Measurements from ENCODE around the gene ANXA5. TPM values are rescaled to one million over a fixed set of nuclear protein-coding genes. Genes with fewer than 3 reads are reported as not detected.

Gene ANXA5
- total and polyA plus RNA-seq, 2 donors (not counting 1 experiment from before 2014, with no cell fraction given) = 42.4 to 67.8 TPM

DNA sequence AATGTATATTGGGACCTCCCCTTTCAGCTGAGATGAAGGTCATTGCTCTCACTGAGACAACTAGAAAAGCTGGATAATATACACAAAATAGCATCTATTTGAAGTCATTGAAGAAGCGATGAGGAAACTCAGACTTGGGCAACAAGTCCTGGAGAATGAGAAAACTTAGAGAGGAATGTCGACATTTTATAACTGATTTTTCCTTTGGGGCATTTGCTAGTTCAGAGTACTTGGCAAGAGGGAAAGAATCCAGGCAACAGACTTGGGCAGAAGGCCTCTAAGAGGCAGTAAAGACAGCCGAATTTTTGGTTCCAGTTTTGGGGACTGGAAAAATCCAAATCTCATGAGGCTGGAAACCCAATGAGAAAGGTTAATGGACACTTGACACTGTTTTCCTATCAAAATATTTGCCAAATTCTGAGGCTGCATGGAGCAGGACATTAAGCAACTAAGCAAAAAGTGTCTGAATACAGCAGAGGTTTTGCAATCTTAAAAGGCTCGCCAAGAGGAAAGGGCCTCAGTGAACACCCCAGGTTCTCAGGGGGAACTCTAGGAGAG is 21.0 kb upstream of the ANXA5 start:
- ATAC-seq (ENCODE audit: low read depth) = no peak
- peaks cover 44% of the 10 kb centered on the region for H3K27me3 Mint-ChIP-seq
- Histone ChIP-seq H3K4me3 (ENCODE audit: control extremely low read depth in 1 of 5, extremely low read depth in 1 of 5, insufficient read depth in 1 of 5, low read depth in 2 of 5, low read length in 4 of 5) (no peak overlapping the region), H3K4me1 (ENCODE audit: control insufficient read depth in 2 of 2, insufficient read depth in 2 of 2, low read length in 2 of 2) (no peaks in the 10 kb centered on the region), H4K20me1 (ENCODE audit: control insufficient read depth, insufficient read depth, low read length, poor library complexity, severe bottlenecking) (no peaks in the 10 kb centered on the region), H2AFZ (ENCODE audit: insufficient read depth, low read depth, low read length, poor library complexity, severe bottlenecking) (no peak overlapping the region), H3K9ac (ENCODE audit: low read length) (no peak overlapping the region), H3K27me3 (replicated peaks in 1 of 4; ENCODE audit: control extremely low read depth in 1 of 4, control insufficient read depth in 3 of 4, insufficient read depth in 4 of 4, low read length in 3 of 4) (peaks cover 0 to 9% (median 5%) of the 10 kb centered on the region in 4 experiments), H3K36me3 (replicated peaks in 1 of 2; ENCODE audit: control extremely low read depth in 1 of 2, control insufficient read depth in 1 of 2, extremely low read depth in 1 of 2, insufficient read depth in 2 of 2, low read length in 1 of 2) (no peaks in the 10 kb centered on the region), H3K4me2 (replicated peaks; ENCODE audit: low read depth, low read length, poor library complexity, severe bottlenecking) (no peak overlapping the region), H3K9me3 (ENCODE audit: control extremely low read depth in 1 of 3, control insufficient read depth in 2 of 3, insufficient read depth in 1 of 3, low read length in 2 of 3) (no peaks in the 10 kb centered on the region), H3K79me2 (ENCODE audit: control insufficient read depth, insufficient read depth, low read length) (no peaks in the 10 kb centered on the region), H3K27ac (ENCODE audit: low read length in 2 of 2) (no peak overlapping the region)
- H3K27ac Mint-ChIP-seq = no peak overlapping the region
- ChIA-PET CTCF (no interaction called here), POLR2A (no interaction called here)
- whole genome bisulfite sequencing (ENCODE audit: insufficient coverage) = 93% methylated on average over 2 of the region's 4 CpGs
- H3K9me3 Mint-ChIP-seq (ENCODE audit: insufficient read depth) = no peaks in the 10 kb centered on the region
- no peaks in the 10 kb centered on the region for H3K4me1 Mint-ChIP-seq
- intact Hi-C loops (cut with micrococcal nuclease) = no loop called here
- no peak for TF ChIP-seq EZH2 (IDR thresholded peaks at IDR 0.05; ENCODE audit: borderline replicate concordance, insufficient read depth, low read depth, low read length, poor library complexity, severe bottlenecking)
- TF ChIP-seq, protein P1, sequence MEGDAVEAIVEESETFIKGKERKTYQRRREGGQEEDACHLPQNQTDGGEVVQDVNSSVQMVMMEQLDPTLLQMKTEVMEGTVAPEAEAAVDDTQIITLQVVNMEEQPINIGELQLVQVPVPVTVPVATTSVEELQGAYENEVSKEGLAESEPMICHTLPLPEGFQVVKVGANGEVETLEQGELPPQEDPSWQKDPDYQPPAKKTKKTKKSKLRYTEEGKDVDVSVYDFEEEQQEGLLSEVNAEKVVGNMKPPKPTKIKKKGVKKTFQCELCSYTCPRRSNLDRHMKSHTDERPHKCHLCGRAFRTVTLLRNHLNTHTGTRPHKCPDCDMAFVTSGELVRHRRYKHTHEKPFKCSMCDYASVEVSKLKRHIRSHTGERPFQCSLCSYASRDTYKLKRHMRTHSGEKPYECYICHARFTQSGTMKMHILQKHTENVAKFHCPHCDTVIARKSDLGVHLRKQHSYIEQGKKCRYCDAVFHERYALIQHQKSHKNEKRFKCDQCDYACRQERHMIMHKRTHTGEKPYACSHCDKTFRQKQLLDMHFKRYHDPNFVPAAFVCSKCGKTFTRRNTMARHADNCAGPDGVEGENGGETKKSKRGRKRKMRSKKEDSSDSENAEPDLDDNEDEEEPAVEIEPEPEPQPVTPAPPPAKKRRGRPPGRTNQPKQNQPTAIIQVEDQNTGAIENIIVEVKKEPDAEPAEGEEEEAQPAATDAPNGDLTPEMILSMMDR (IDR thresholded peaks at IDR 0.05) = no peak
- DNase-seq = no peak
- no peak overlapping the region for H3K4me3 Mint-ChIP-seq

DNA sequence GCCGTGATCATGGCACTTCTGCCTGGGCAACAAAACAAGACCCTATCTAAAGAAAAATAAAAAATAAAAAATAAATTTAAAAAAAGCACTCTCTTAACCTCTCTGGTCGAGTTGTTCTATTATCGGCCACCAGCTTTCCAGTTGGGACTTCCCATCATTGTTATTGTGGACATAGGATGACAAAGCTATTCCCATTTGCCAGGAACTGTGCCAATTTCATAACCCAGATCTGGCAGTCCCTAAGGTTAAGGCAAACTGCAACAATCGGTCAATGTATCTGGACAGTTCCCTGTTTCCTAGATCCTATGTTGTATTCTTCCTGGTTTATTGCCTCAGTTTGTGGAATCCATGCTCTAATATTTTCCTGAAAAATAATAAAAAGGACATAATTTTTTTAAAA is 17.8 kb upstream of the ANXA5 start:
- TF ChIP-seq, protein P1 (IDR thresholded peaks at IDR 0.05) = no peak
- no peak for TF ChIP-seq EZH2 (IDR thresholded peaks at IDR 0.05; ENCODE audit: borderline replicate concordance, insufficient read depth, low read depth, low read length, poor library complexity, severe bottlenecking)
- Histone ChIP-seq H3K27me3 (replicated peaks in 1 of 4; ENCODE audit: control extremely low read depth in 1 of 4, control insufficient read depth in 3 of 4, insufficient read depth in 4 of 4, low read length in 3 of 4) (peaks cover 0 to 22% (median 11%) of the 10 kb centered on the region in 4 experiments), H3K9me3 (ENCODE audit: control extremely low read depth in 1 of 3, control insufficient read depth in 2 of 3, insufficient read depth in 1 of 3, low read length in 2 of 3) (no peaks in the 10 kb centered on the region), H3K79me2 (ENCODE audit: control insufficient read depth, insufficient read depth, low read length) (no peaks in the 10 kb centered on the region), H4K20me1 (ENCODE audit: control insufficient read depth, insufficient read depth, low read length, poor library complexity, severe bottlenecking) (no peaks in the 10 kb centered on the region), H3K36me3 (replicated peaks in 1 of 2; ENCODE audit: control extremely low read depth in 1 of 2, control insufficient read depth in 1 of 2, extremely low read depth in 1 of 2, insufficient read depth in 2 of 2, low read length in 1 of 2) (no peaks in the 10 kb centered on the region), H3K9ac (ENCODE audit: low read length) (no peak overlapping the region), H3K4me3 (ENCODE audit: control extremely low read depth in 1 of 5, extremely low read depth in 1 of 5, insufficient read depth in 1 of 5, low read depth in 2 of 5, low read length in 4 of 5) (no peak overlapping the region), H3K4me2 (replicated peaks; ENCODE audit: low read depth, low read length, poor library complexity, severe bottlenecking) (no peak overlapping the region), H2AFZ (ENCODE audit: insufficient read depth, low read depth, low read length, poor library complexity, severe bottlenecking) (no peak overlapping the region), H3K4me1 (ENCODE audit: control insufficient read depth in 2 of 2, insufficient read depth in 2 of 2, low read length in 2 of 2) (peaks cover 3 to 5% of the 10 kb centered on the region in 2 donors), H3K27ac (ENCODE audit: low read length in 2 of 2) (no peak overlapping the region)
- POLR2A ChIA-PET = no interaction called here
- CTCF ChIA-PET = no interaction called here
- Mint-ChIP-seq H3K27ac (no peak overlapping the region), H3K27me3 (peaks cover 59% of the 10 kb centered on the region), H3K9me3 (ENCODE audit: insufficient read depth) (no peaks in the 10 kb centered on the region), H3K4me1 (peaks cover 6% of the 10 kb centered on the region), H3K4me3 (no peak overlapping the region)
- no peak for DNase-seq
- intact Hi-C loops (cut with micrococcal nuclease) = no loop called here
- no peak for ATAC-seq (ENCODE audit: low read depth)
- WGBS (ENCODE audit: insufficient coverage) = no CpG with 5 or more reads among the region's 4 CpGs
